ENCODE results near the gene MVP.

The MVP gene

DNA sequence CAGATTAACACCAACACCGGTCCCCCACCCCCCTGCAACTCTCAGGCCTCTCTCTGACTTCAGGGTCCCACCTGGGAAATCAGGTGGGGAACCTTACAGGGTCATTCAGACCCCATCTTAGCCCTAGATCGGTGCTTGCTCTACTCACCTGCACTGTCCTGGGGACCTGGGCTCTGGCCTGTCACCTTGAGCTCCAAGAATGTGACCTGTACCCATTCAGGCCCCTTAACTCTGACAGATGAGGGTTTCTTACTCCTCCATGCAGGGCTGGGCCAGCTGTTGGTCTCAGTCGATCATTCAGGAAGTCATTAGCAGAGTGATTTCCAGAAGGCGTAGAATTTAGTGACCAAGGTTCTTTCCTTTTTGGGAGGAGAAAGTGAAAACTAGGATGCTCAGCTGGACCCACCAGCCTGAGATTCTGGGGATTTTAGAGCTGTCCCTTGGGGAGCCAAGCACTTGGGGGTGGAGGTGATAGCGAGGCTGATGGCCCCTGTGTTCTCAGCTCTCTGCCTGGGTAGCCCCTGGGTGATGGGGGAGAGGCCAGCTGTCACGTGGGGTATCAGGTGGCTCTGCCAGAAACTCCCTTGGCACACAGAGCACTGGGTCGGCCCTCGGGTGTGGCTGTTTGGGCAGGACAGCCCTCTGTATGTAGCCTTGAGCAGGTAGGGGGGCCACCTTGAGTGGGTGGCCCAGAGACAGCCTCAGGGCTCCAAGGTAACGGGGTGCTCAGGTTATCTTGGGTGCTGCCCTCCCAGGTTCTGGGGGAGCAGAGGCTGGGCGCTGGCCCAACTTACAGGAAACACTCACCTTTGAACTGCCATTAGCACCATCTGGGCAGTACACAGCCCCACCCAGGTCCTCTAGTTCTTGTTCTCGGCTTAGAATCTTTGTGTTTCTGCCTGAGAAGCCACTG, 724 bp downstream of the MVP start:
- no peak for ATAC-seq

DNA sequence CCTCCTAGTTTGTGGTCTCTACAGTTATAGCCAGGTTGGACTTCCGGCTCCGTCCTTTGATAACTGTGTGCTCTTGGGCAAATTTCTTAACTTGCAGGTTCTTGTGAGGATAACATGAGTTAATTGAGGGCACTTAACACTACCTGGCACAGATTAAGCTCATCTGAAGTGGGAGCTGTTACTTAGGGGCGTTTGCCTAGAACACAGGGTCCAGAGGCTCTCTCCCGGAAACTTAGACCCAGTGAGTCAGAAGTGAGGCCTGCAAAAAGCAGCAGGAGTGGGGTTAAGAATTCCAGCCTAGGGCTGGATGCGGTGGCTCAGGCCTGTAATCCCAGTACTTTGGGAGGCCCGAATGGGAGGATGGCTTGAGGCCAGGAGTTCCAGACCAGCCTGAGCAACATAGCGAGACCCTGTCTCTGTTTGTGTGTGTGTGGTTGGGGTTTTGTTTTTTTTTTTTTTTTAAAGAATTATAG, 1.4 kb downstream of the MVP start:
- peak; percentile 30 for ATAC-seq
- no peak for TF ChIP-seq ZNF70 (CRISPR knock-in tag; IDR thresholded peaks at IDR 0.05)
- no peak for TF ChIP-seq ZNF565 (CRISPR knock-in tag; conservative IDR thresholded peaks at IDR 0.05; ENCODE audit: low read depth)
- no peak for TF ChIP-seq CSDC2 (CRISPR knock-in tag; IDR thresholded peaks at IDR 0.05)
- no peak for TF ChIP-seq TCF4 (CRISPR knock-in tag; IDR thresholded peaks at IDR 0.05; ENCODE audit: borderline replicate concordance)
- no peak for TF ChIP-seq ESRRG (CRISPR knock-in tag; IDR thresholded peaks at IDR 0.05)
- TF ChIP-seq, protein P1, sequence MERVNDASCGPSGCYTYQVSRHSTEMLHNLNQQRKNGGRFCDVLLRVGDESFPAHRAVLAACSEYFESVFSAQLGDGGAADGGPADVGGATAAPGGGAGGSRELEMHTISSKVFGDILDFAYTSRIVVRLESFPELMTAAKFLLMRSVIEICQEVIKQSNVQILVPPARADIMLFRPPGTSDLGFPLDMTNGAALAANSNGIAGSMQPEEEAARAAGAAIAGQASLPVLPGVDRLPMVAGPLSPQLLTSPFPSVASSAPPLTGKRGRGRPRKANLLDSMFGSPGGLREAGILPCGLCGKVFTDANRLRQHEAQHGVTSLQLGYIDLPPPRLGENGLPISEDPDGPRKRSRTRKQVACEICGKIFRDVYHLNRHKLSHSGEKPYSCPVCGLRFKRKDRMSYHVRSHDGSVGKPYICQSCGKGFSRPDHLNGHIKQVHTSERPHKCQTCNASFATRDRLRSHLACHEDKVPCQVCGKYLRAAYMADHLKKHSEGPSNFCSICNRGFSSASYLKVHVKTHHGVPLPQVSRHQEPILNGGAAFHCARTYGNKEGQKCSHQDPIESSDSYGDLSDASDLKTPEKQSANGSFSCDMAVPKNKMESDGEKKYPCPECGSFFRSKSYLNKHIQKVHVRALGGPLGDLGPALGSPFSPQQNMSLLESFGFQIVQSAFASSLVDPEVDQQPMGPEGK (CRISPR knock-in tag; IDR thresholded peaks at IDR 0.05; ENCODE audit: borderline replicate concordance) = no peak
- TF ChIP-seq, protein P2, sequence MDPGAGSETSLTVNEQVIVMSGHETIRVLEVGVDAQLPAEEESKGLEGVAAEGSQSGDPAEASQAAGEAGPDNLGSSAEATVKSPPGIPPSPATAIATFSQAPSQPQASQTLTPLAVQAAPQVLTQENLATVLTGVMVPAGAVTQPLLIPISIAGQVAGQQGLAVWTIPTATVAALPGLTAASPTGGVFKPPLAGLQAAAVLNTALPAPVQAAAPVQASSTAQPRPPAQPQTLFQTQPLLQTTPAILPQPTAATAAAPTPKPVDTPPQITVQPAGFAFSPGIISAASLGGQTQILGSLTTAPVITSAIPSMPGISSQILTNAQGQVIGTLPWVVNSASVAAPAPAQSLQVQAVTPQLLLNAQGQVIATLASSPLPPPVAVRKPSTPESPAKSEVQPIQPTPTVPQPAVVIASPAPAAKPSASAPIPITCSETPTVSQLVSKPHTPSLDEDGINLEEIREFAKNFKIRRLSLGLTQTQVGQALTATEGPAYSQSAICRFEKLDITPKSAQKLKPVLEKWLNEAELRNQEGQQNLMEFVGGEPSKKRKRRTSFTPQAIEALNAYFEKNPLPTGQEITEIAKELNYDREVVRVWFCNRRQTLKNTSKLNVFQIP (CRISPR knock-in tag; IDR thresholded peaks at IDR 0.05; ENCODE audit: borderline replicate concordance, low read depth) = no peak
- no peak for TF ChIP-seq BACH2 (CRISPR knock-in tag; IDR thresholded peaks at IDR 0.05; ENCODE audit: borderline replicate concordance)
- no peak for TF ChIP-seq ISL1 (CRISPR knock-in tag; IDR thresholded peaks at IDR 0.05)
- no peak for TF ChIP-seq TOX (CRISPR knock-in tag; IDR thresholded peaks at IDR 0.05; ENCODE audit: borderline replicate concordance)
- TF ChIP-seq SNAI2 (CRISPR knock-in tag; IDR thresholded peaks at IDR 0.05) = no peak
- TF ChIP-seq OSR1 (CRISPR knock-in tag; IDR thresholded peaks at IDR 0.05) = no peak
- no peak for TF ChIP-seq ARNTL (CRISPR knock-in tag; IDR thresholded peaks at IDR 0.05; ENCODE audit: borderline replicate concordance, low read depth)
- TF ChIP-seq ZC3H10 (CRISPR knock-in tag; IDR thresholded peaks at IDR 0.05) = no peak

More for the DNA sequence above, 724 bp downstream of the MVP start:
- TF ChIP-seq, protein P3, sequence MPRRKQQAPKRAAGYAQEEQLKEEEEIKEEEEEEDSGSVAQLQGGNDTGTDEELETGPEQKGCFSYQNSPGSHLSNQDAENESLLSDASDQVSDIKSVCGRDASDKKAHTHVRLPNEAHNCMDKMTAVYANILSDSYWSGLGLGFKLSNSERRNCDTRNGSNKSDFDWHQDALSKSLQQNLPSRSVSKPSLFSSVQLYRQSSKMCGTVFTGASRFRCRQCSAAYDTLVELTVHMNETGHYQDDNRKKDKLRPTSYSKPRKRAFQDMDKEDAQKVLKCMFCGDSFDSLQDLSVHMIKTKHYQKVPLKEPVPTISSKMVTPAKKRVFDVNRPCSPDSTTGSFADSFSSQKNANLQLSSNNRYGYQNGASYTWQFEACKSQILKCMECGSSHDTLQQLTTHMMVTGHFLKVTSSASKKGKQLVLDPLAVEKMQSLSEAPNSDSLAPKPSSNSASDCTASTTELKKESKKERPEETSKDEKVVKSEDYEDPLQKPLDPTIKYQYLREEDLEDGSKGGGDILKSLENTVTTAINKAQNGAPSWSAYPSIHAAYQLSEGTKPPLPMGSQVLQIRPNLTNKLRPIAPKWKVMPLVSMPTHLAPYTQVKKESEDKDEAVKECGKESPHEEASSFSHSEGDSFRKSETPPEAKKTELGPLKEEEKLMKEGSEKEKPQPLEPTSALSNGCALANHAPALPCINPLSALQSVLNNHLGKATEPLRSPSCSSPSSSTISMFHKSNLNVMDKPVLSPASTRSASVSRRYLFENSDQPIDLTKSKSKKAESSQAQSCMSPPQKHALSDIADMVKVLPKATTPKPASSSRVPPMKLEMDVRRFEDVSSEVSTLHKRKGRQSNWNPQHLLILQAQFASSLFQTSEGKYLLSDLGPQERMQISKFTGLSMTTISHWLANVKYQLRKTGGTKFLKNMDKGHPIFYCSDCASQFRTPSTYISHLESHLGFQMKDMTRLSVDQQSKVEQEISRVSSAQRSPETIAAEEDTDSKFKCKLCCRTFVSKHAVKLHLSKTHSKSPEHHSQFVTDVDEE (CRISPR knock-in tag; IDR thresholded peaks at IDR 0.05) = no peak
- no peak for TF ChIP-seq TOX (CRISPR knock-in tag; IDR thresholded peaks at IDR 0.05; ENCODE audit: borderline replicate concordance)
- TF ChIP-seq, protein P2 (CRISPR knock-in tag; IDR thresholded peaks at IDR 0.05; ENCODE audit: borderline replicate concordance, low read depth) = no peak
- TF ChIP-seq ZFP30 (CRISPR knock-in tag; IDR thresholded peaks at IDR 0.05) = no peak
- TF ChIP-seq, protein P4, sequence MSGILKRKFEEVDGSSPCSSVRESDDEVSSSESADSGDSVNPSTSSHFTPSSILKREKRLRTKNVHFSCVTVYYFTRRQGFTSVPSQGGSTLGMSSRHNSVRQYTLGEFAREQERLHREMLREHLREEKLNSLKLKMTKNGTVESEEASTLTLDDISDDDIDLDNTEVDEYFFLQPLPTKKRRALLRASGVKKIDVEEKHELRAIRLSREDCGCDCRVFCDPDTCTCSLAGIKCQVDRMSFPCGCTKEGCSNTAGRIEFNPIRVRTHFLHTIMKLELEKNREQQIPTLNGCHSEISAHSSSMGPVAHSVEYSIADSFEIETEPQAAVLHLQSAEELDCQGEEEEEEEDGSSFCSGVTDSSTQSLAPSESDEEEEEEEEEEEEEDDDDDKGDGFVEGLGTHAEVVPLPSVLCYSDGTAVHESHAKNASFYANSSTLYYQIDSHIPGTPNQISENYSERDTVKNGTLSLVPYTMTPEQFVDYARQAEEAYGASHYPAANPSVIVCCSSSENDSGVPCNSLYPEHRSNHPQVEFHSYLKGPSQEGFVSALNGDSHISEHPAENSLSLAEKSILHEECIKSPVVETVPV (CRISPR knock-in tag; IDR thresholded peaks at IDR 0.05) = no peak
- no peak for TF ChIP-seq ISL1 (CRISPR knock-in tag; IDR thresholded peaks at IDR 0.05)
- TF ChIP-seq BACH2 (CRISPR knock-in tag; IDR thresholded peaks at IDR 0.05; ENCODE audit: borderline replicate concordance) = no peak
- TF ChIP-seq, protein P1 (CRISPR knock-in tag; IDR thresholded peaks at IDR 0.05; ENCODE audit: borderline replicate concordance) = no peak
- TF ChIP-seq ZNF565 (CRISPR knock-in tag; conservative IDR thresholded peaks at IDR 0.05; ENCODE audit: low read depth) = no peak
- no peak for TF ChIP-seq ARNTL (CRISPR knock-in tag; IDR thresholded peaks at IDR 0.05; ENCODE audit: borderline replicate concordance, low read depth)
- no peak for TF ChIP-seq OSR1 (CRISPR knock-in tag; IDR thresholded peaks at IDR 0.05)
- TF ChIP-seq, protein P5, sequence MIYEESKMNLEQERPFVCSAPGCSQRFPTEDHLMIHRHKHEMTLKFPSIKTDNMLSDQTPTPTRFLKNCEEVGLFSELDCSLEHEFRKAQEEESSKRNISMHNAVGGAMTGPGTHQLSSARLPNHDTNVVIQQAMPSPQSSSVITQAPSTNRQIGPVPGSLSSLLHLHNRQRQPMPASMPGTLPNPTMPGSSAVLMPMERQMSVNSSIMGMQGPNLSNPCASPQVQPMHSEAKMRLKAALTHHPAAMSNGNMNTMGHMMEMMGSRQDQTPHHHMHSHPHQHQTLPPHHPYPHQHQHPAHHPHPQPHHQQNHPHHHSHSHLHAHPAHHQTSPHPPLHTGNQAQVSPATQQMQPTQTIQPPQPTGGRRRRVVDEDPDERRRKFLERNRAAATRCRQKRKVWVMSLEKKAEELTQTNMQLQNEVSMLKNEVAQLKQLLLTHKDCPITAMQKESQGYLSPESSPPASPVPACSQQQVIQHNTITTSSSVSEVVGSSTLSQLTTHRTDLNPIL (CRISPR knock-in tag; IDR thresholded peaks at IDR 0.05; ENCODE audit: low read depth) = no peak
- no peak for TF ChIP-seq ZNF70 (CRISPR knock-in tag; IDR thresholded peaks at IDR 0.05)
- no peak for TF ChIP-seq TCF4 (CRISPR knock-in tag; IDR thresholded peaks at IDR 0.05; ENCODE audit: borderline replicate concordance)
- TF ChIP-seq CSDC2 (CRISPR knock-in tag; IDR thresholded peaks at IDR 0.05) = no peak
- no peak for TF ChIP-seq PPARA (CRISPR knock-in tag; IDR thresholded peaks at IDR 0.05; ENCODE audit: borderline replicate concordance)
- no peak for TF ChIP-seq RARB (CRISPR knock-in tag; IDR thresholded peaks at IDR 0.05)

Measured in SK-N-SH treated with all-trans-retinoic acid at 6 μM for 48 hours (cell line).